Activated CD4-positive, CD25-positive, alpha-beta regulatory T cell treated with anti-CD3 and anti-CD28 coated beads, Interleukin-2, amount 50 U/mL, for 72 hours (primary cell): ENCODE measurements around the gene HOXD13.

Experiments
- DNase-seq: peaks from one replicate; pipeline ENCODE4 v3.0.0; 2021

The HOXD13 gene

GRCh38 chr2:176106581-176107539, 14.3 kb downstream of the HOXD13 start, which contains the start of gene HOXD11:
TSS of gene HOXD11 (plus strand) at chr2:176107280. CDS start at chr2:176107356, 76 bp downstream.
- DNase-seq = no peak

- DNase-seq = no peak
Observed at GRCh38 chr2:176107731-176108181, 15.2 kb downstream of the HOXD13 start.

GRCh38 chr2:176109192-176109901, 16.8 kb downstream of the HOXD13 start:
- no peak for DNase-seq

GRCh38 chr2:176109946-176110345, 17.4 kb downstream of the HOXD13 start:
- DNase-seq = no peak

- no peak for DNase-seq
Observed at GRCh38 chr2:176110415-176111308, 18.1 kb downstream of the HOXD13 start.

- DNase-seq = no peak
Observed at GRCh38 chr2:176111309-176111663, 18.8 kb downstream of the HOXD13 start.

- DNase-seq = no peak
Observed at GRCh38 chr2:176111846-176112374, 19.4 kb downstream of the HOXD13 start.

- no peak for DNase-seq
Observed at GRCh38 chr2:176112375-176113302, 20.1 kb downstream of the HOXD13 start.

GRCh38 chr2:176114120-176114929, 21.8 kb downstream of the HOXD13 start:
- DNase-seq = no peak

- no peak for DNase-seq
Observed at GRCh38 chr2:176114930-176115625, 22.6 kb downstream of the HOXD13 start.

- DNase-seq = no peak
Observed at GRCh38 chr2:176115883-176116813, 23.6 kb downstream of the HOXD13 start, which contains the start of gene HOXD10. TSS of gene HOXD10 (plus strand) at chr2:176116778. CDS start at chr2:176116834, 56 bp downstream.

GRCh38 chr2:176117162-176117822, 24.8 kb downstream of the HOXD13 start:
- no peak for DNase-seq

GRCh38 chr2:176117823-176118371, 25.4 kb downstream of the HOXD13 start:
- DNase-seq = no peak

- no peak for DNase-seq
Observed at GRCh38 chr2:176118601-176119339, 26.2 kb downstream of the HOXD13 start.

- DNase-seq = no peak
Observed at GRCh38 chr2:176120364-176121189, 28.1 kb downstream of the HOXD13 start.
